IMR-90 (cell line): ENCODE results near the gene DMD. TPM values are rescaled to one million over a fixed set of nuclear protein-coding genes. Genes with fewer than 3 reads are reported as not detected.

Experiments
- ATAC-seq: fragments of 200-7000 bp; cut with Tn5 transposase; 2 replicates; pipeline ENCODE4 v1.9.1; 2020; ENCODE audit warnings: low read depth, mild to moderate bottlenecking, moderate library complexity
- BruUV-seq: library from RNA; stranded (reverse); fragments of 400-500 nt; replicated peaks from 2 replicates; lab custom pipeline; 2021; lab: Mats Ljungman, UMichigan
- CTCF ChIA-PET: fragments of 300-600 bp; formaldehyde crosslinking; extraction: SDS; loops from one replicate; lab custom pipeline; 2021; ENCODE audit warnings: antibody characterized with exemption; lab: Yijun Ruan, JAX
- POLR2A ChIA-PET: fragments of 300-600 bp; sonication (Branson Sonifier 250); formaldehyde crosslinking; loops from one replicate; lab custom pipeline; 2022; ENCODE audit warnings: antibody characterized with exemption; ENCODE audit not compliant: unreplicated experiment; lab: Charles Lee
- DNase-seq: peaks from one replicate; pipeline ENCODE4 v3.0.0; 2013
- H2AFZ ChIP-seq: replicated peaks from 2 replicates; pipeline ENCODE3; 2013; ENCODE audit warnings: low read length, mild to moderate bottlenecking; ENCODE audit not compliant: poor library complexity
- H2AK5ac ChIP-seq: 2 replicates; pipeline ENCODE4 v1.6.1; 2013; ENCODE audit warnings: low read depth, low read length, inconsistent platforms
- H2AK9ac ChIP-seq: replicated peaks from 2 replicates; pipeline ENCODE3; 2013; ENCODE audit warnings: mild to moderate bottlenecking, low read depth, low read length, moderate library complexity; ENCODE audit not compliant: poor library complexity
- H2BK120ac ChIP-seq: 2 replicates; pipeline ENCODE4 v1.6.1; 2013; ENCODE audit warnings: low read depth, low read length, inconsistent platforms
- H2BK15ac ChIP-seq: 3 replicates; pipeline ENCODE4 v1.6.1; 2013; ENCODE audit warnings: low read depth, low read length, inconsistent platforms
- H2BK20ac ChIP-seq: 2 replicates; pipeline ENCODE4 v1.6.1; 2013; ENCODE audit warnings: low read depth, mild to moderate bottlenecking, inconsistent platforms, low read length, moderate library complexity
- H2BK5ac ChIP-seq: 2 replicates; pipeline ENCODE4 v1.6.1; 2013; ENCODE audit warnings: mild to moderate bottlenecking, low read depth, low read length, inconsistent platforms; ENCODE audit not compliant: poor library complexity, severe bottlenecking
- H3K14ac ChIP-seq: replicated peaks from 2 replicates; pipeline ENCODE4 v1.6.1; 2013; ENCODE audit warnings: low read depth, low read length, inconsistent platforms
- H3K18ac ChIP-seq: 2 replicates; pipeline ENCODE4 v1.6.1; 2013; ENCODE audit warnings: low read depth, low read length, control low read depth
- H3K23ac ChIP-seq: 2 replicates; pipeline ENCODE4 v1.6.1; 2013; ENCODE audit warnings: low read depth, low read length, inconsistent platforms
- H3K27ac ChIP-seq: 2 replicates; pipeline ENCODE4 v1.5.1; 2013; ENCODE audit warnings: mild to moderate bottlenecking, control low read depth, low read length; ENCODE audit not compliant: insufficient read depth
- H3K27me3 ChIP-seq: 2 replicates; pipeline ENCODE4 v1.6.1; 2013; ENCODE audit warnings: low read length; ENCODE audit not compliant: control insufficient read depth, insufficient read depth
- H3K36me3 ChIP-seq: 2 replicates; pipeline ENCODE4 v1.6.1; 2013; ENCODE audit warnings: low read length, mixed read lengths; ENCODE audit not compliant: control insufficient read depth, insufficient read depth
- H3K4ac ChIP-seq: 2 replicates; pipeline ENCODE4 v1.6.1; 2013; ENCODE audit warnings: low read depth, low read length, inconsistent platforms
- H3K4me1 ChIP-seq: 2 replicates; pipeline ENCODE4 v1.6.1; 2013; ENCODE audit warnings: low read length, mixed read lengths; ENCODE audit not compliant: control insufficient read depth, insufficient read depth
- H3K4me2 ChIP-seq: 2 replicates; pipeline ENCODE4 v1.6.1; 2013; ENCODE audit warnings: low read depth, mild to moderate bottlenecking, control low read depth, low read length, moderate library complexity
- H3K4me3 ChIP-seq: 2 replicates; pipeline ENCODE4 v1.5.1; 2013; ENCODE audit warnings: low read depth, mild to moderate bottlenecking, control low read depth, low read length, moderate library complexity; ENCODE audit not compliant: insufficient read depth
- H3K56ac ChIP-seq: 2 replicates; pipeline ENCODE4 v1.6.1; 2013; ENCODE audit warnings: low read length, inconsistent platforms; ENCODE audit not compliant: insufficient read depth; ENCODE audit errors: extremely low read depth
- H3K79me1 ChIP-seq, 2 experiments: 2 replicates each; pipeline ENCODE4 v1.6.1; 2013; ENCODE audit warnings: low read length in 2 of 2, inconsistent platforms in 1 of 2, low read depth in 1 of 2
- H3K9ac ChIP-seq: 2 replicates; pipeline ENCODE4 v1.6.1; 2013; ENCODE audit warnings: low read depth, low read length, control low read depth
- H3K9me1 ChIP-seq: 2 replicates; pipeline ENCODE4 v1.6.1; 2013; ENCODE audit warnings: low read length, inconsistent platforms; ENCODE audit not compliant: insufficient read depth
- H3K9me3 ChIP-seq: 2 replicates; pipeline ENCODE4 v1.6.1; 2013; ENCODE audit warnings: low read length; ENCODE audit not compliant: control insufficient read depth, insufficient read depth
- H4K20me1 ChIP-seq: 2 replicates; pipeline ENCODE4 v1.6.1; 2013; ENCODE audit warnings: low read length, inconsistent platforms; ENCODE audit not compliant: insufficient read depth
- H4K5ac ChIP-seq: 2 replicates; pipeline ENCODE4 v1.6.1; 2013; ENCODE audit warnings: mild to moderate bottlenecking, low read depth, low read length, control low read depth
- H4K8ac ChIP-seq, 2 experiments: 2 replicates each; pipeline ENCODE4 v1.6.1; 2013; ENCODE audit warnings: low read depth in 2 of 2, low read length in 2 of 2, control low read depth in 1 of 2, inconsistent platforms in 1 of 2
- H4K91ac ChIP-seq: 2 replicates; pipeline ENCODE4 v1.6.1; 2013; ENCODE audit warnings: low read depth, low read length, inconsistent platforms; ENCODE audit not compliant: insufficient read depth
- BHLHE40 ChIP-seq: fragments of 150-350 bp; IDR thresholded peaks from 2 replicates; pipeline ENCODE4 v1.6.1; 2016; ENCODE audit warnings: mild to moderate bottlenecking, low read depth, low read length
- CEBPB ChIP-seq: IDR thresholded peaks from 2 replicates; pipeline ENCODE4 v1.6.1; 2012; ENCODE audit warnings: low read depth, low read length, improper control_type of control experiment
- CHD1 ChIP-seq: IDR thresholded peaks from 2 replicates; pipeline ENCODE4 v1.6.1; 2012; ENCODE audit warnings: low read depth, low read length, improper control_type of control experiment
- CTCF ChIP-seq: conservative IDR thresholded peaks from 2 replicates; pipeline ENCODE4 v1.5.1; 2012; ENCODE audit warnings: mild to moderate bottlenecking, low read depth, low read length, improper control_type of control experiment
- ELK1 ChIP-seq: fragments of 150-350 bp; IDR thresholded peaks from 2 replicates; pipeline ENCODE4 v1.6.1; 2016; ENCODE audit warnings: low read depth, mild to moderate bottlenecking, low read length, moderate library complexity, borderline replicate concordance
- FOS ChIP-seq: fragments of 150-350 bp; IDR thresholded peaks from 2 replicates; pipeline ENCODE4 v1.6.1; 2016; ENCODE audit warnings: low read depth, low read length
- MAFK ChIP-seq: IDR thresholded peaks from 2 replicates; pipeline ENCODE4 v1.6.1; 2012; ENCODE audit warnings: low read depth, low read length, improper control_type of control experiment
- MAZ ChIP-seq: IDR thresholded peaks from 2 replicates; pipeline ENCODE4 v1.6.1; 2012; ENCODE audit warnings: low read depth, mild to moderate bottlenecking, low read length, improper control_type of control experiment, moderate library complexity, borderline replicate concordance
- MXI1 ChIP-seq: IDR thresholded peaks from 2 replicates; pipeline ENCODE4 v1.6.1; 2012; ENCODE audit warnings: low read depth, mild to moderate bottlenecking, low read length, moderate library complexity, borderline replicate concordance
- NFE2L2 ChIP-seq: fragments of 150-350 bp; IDR thresholded peaks from 2 replicates; pipeline ENCODE4 v1.6.1; 2016; ENCODE audit warnings: low read depth, mild to moderate bottlenecking, low read length
- POLR2A ChIP-seq: IDR thresholded peaks from 2 replicates; pipeline ENCODE4 v1.6.1; 2012; ENCODE audit warnings: mild to moderate bottlenecking, low read depth, low read length
- RAD21 ChIP-seq: IDR thresholded peaks from 2 replicates; pipeline ENCODE4 v1.6.1; 2012; ENCODE audit warnings: low read length, improper control_type of control experiment
- RCOR1 ChIP-seq: IDR thresholded peaks from 2 replicates; pipeline ENCODE4 v1.6.1; 2012; ENCODE audit warnings: mild to moderate bottlenecking, low read length, improper control_type of control experiment; ENCODE audit not compliant: insufficient replicate concordance
- RFX5 ChIP-seq: IDR thresholded peaks from 2 replicates; pipeline ENCODE4 v1.8.0; 2012; ENCODE audit warnings: low read depth, mild to moderate bottlenecking, low read length, moderate library complexity
- SMC3 ChIP-seq: fragments of 150-350 bp; IDR thresholded peaks from 2 replicates; pipeline ENCODE4 v1.6.1; 2016; ENCODE audit warnings: low read depth, mild to moderate bottlenecking, antibody characterized with exemption, low read length, moderate library complexity
- USF2 ChIP-seq: fragments of 150-350 bp; IDR thresholded peaks from 2 replicates; pipeline ENCODE4 v1.6.1; 2017; ENCODE audit warnings: mild to moderate bottlenecking, antibody characterized with exemption, low read length, low read depth
- WGBS, 2 experiments: methylation state at CpG; one replicate each; pipeline versions ENCODE4 v1.1.5 to v1.1.7; 2013; ENCODE audit warnings: missing lambda C conversion rate in 2 of 2; ENCODE audit not compliant: insufficient read length in 1 of 2; ENCODE audit errors: extremely low coverage in 2 of 2; 5-methylcytosine and 5-hydroxymethylcytosine counted together
- dilution Hi-C: fragments of 300-500 bp; cut with HindIII; formaldehyde crosslinking; loops from one replicate; pipeline ENCODE4 v1.14.3; 2018; ENCODE audit warnings: low sequenced_read_pairs; ENCODE audit not compliant: unreplicated experiment
- in situ Hi-C: fragments of 300-500 bp; cut with MboI; formaldehyde crosslinking; loops from 3 replicates; pipeline ENCODE4 v1.14.3; 2019; ENCODE audit warnings: low sequenced_read_pairs, inconsistent platforms, mixed read lengths
- intact Hi-C: fragments of 100-400 bp; cut with micrococcal nuclease; formaldehyde crosslinking; loops from 2 replicates; pipeline ENCODE4 v1.10.0; 2022
- polyA plus RNA-seq, 3 experiments: library from polyadenylated mRNA; depleted of rRNA; stranded (reverse); fragments of >200 nt; gene quantifications; 2 replicates each; pipeline ENCODE4 v1.2.3, GENCODE V29; 2012; ENCODE audit warnings: low replicate concordance in 1 of 3
- total RNA-seq: library from RNA; depleted of rRNA; stranded (reverse); fragments of >200 nt; gene quantifications from 2 replicates; pipeline ENCODE4 v1.2.3, GENCODE V29; 2012

DMD gene
- total and polyA plus RNA-seq, 2 of the 4 experiments (the other 2 are of a cell fraction), result 6.6 to 11.8 TPM

- Histone ChIP-seq H3K4me1 (no peaks in the 10 kb centered on the region), H4K20me1 (no peaks in the 10 kb centered on the region), H4K91ac (no peak overlapping the region), H3K4me3 (no peak overlapping the region), H4K5ac (no peak overlapping the region), H3K18ac (no peak overlapping the region), H3K27me3 (no peaks in the 10 kb centered on the region), H3K4ac (no peak overlapping the region), H3K9me1 (no peaks in the 10 kb centered on the region), H3K27ac (no peak overlapping the region), H2BK15ac (no peak overlapping the region), H3K56ac (no peak overlapping the region), H2AFZ (no peak overlapping the region), H4K8ac (no peak overlapping the region), H3K79me1 (no peaks in the 10 kb centered on the region), H2AK9ac (no peak overlapping the region), H2BK20ac (no peak overlapping the region), H3K36me3 (no peaks in the 10 kb centered on the region), H2BK120ac (no peak overlapping the region), H3K9me3 (no peaks in the 10 kb centered on the region), H3K9ac (no peak overlapping the region), H2AK5ac (no peak overlapping the region), H3K4me2 (no peak overlapping the region), H3K14ac (no peak overlapping the region), H3K23ac (no peak overlapping the region), H2BK5ac (no peak overlapping the region)
- no TSS peak for BruUV-seq
- ATAC-seq (no peak), DNase-seq (no peak)
- ChIA-PET CTCF (no interaction called here), POLR2A (no interaction called here)
- in situ Hi-C loops (no loop called here), dilution Hi-C loops (no loop called here), intact Hi-C loops (no loop called here)
- WGBS, 2 experiments, result no CpG with 5 or more reads among the region's 2 CpGs
- TF ChIP-seq USF2, result no peak
- TF ChIP-seq NFE2L2, result no peak
- no peak for TF ChIP-seq POLR2A
- no peak for TF ChIP-seq RCOR1
- TF ChIP-seq CTCF, result no peak
- no peak for TF ChIP-seq ELK1
- TF ChIP-seq RAD21, result no peak
- TF ChIP-seq BHLHE40, result no peak
- TF ChIP-seq MAFK, result no peak
- TF ChIP-seq MXI1, result no peak
- TF ChIP-seq CEBPB, result no peak
- TF ChIP-seq SMC3, result no peak
- TF ChIP-seq MAZ, result no peak
- TF ChIP-seq CHD1, result no peak
- no peak for TF ChIP-seq RFX5
- no peak for TF ChIP-seq FOS
Observed at GRCh38 chrX:32455704-32456103, 755.6 kb downstream of the DMD start.
